HepG2 (cell line): ENCODE data around the gene PIGN. TPM values are rescaled to one million over a fixed set of nuclear protein-coding genes. Genes with fewer than 3 reads are reported as not detected.

Experiments used
- ATRX ChIP-seq: sonication (generic); formaldehyde crosslinking; IDR thresholded peaks from 2 replicates; pipeline ENCODE4 v1.4.0; 2020; ENCODE audit warnings: missing genetic modification reagents, borderline replicate concordance
- E2F1 ChIP-seq: sonication (generic); formaldehyde crosslinking; IDR thresholded peaks from 2 replicates; pipeline ENCODE4 v1.5.0; 2020; ENCODE audit warnings: missing genetic modification reagents
- ELF1 ChIP-seq: sonication (generic); formaldehyde crosslinking; IDR thresholded peaks from 2 replicates; pipeline ENCODE4 v1.4.0; 2020; ENCODE audit warnings: missing genetic modification reagents
- FOXM1 ChIP-seq: sonication (generic); formaldehyde crosslinking; IDR thresholded peaks from 2 replicates; pipeline ENCODE4 v1.5.0; 2020; ENCODE audit warnings: missing genetic modification reagents
- MBD4 ChIP-seq: IDR thresholded peaks from 2 replicates; pipeline ENCODE4 v1.6.1; 2012; ENCODE audit warnings: low read length, inconsistent platforms, borderline replicate concordance
- NAIF1 ChIP-seq: sonication (generic); formaldehyde crosslinking; IDR thresholded peaks from 2 replicates; pipeline ENCODE4 v1.5.0; 2020; ENCODE audit warnings: mild to moderate bottlenecking, missing genetic modification reagents, borderline replicate concordance
- NFYC ChIP-seq: IDR thresholded peaks from 2 replicates; pipeline ENCODE4 v1.6.1; 2016; ENCODE audit warnings: missing genetic modification reagents, missing compliant biosample characterization
- RBAK ChIP-seq: sonication (generic); formaldehyde crosslinking; IDR thresholded peaks from 2 replicates; pipeline ENCODE4 v1.5.1; 2020; ENCODE audit warnings: mild to moderate bottlenecking, missing genetic modification reagents
- RERE ChIP-seq: IDR thresholded peaks from 2 replicates; pipeline ENCODE4 v1.6.1; 2016; ENCODE audit warnings: low read depth, missing genetic modification reagents, missing compliant biosample characterization
- TFDP2 ChIP-seq: sonication (generic); formaldehyde crosslinking; IDR thresholded peaks from 2 replicates; pipeline ENCODE4 v1.4.0; 2020; ENCODE audit warnings: missing genetic modification reagents
- THYN1 ChIP-seq: sonication (generic); formaldehyde crosslinking; IDR thresholded peaks from 2 replicates; pipeline ENCODE4 v1.8.1; 2023; ENCODE audit warnings: low read depth, mild to moderate bottlenecking, moderate library complexity, missing genetic modification reagents, borderline replicate concordance
- TOE1 ChIP-seq: sonication (generic); formaldehyde crosslinking; IDR thresholded peaks from 2 replicates; pipeline ENCODE4 v1.4.0; 2020; ENCODE audit warnings: mild to moderate bottlenecking, missing genetic modification reagents
- ZC3H13 ChIP-seq: sonication (generic); formaldehyde crosslinking; IDR thresholded peaks from 2 replicates; pipeline ENCODE4 v1.8.1; 2023; ENCODE audit warnings: mild to moderate bottlenecking, missing genetic modification reagents, moderate library complexity
- ZGPAT ChIP-seq: IDR thresholded peaks from 2 replicates; pipeline ENCODE4 v1.6.1; 2016; ENCODE audit warnings: mild to moderate bottlenecking
- ZNF160 ChIP-seq: sonication (generic); formaldehyde crosslinking; IDR thresholded peaks from 2 replicates; pipeline ENCODE4 v1.8.0; 2022; ENCODE audit warnings: mild to moderate bottlenecking, inconsistent platforms, missing genetic modification reagents
- ZNF24 ChIP-seq: fragments of 450-650 bp; IDR thresholded peaks from 2 replicates; pipeline ENCODE4 v1.6.1; 2017; ENCODE audit warnings: antibody characterized with exemption, mild to moderate bottlenecking
- ZNF256 ChIP-seq: sonication (generic); formaldehyde crosslinking; conservative IDR thresholded peaks from 2 replicates; pipeline ENCODE4 v1.4.0; 2020; ENCODE audit warnings: missing genetic modification reagents
- ZNF691 ChIP-seq: sonication (generic); formaldehyde crosslinking; IDR thresholded peaks from 2 replicates; pipeline ENCODE4 v1.4.0; 2020; ENCODE audit warnings: missing genetic modification reagents, low read depth, mild to moderate bottlenecking, borderline replicate concordance
- ZNF781 ChIP-seq: sonication (generic); formaldehyde crosslinking; IDR thresholded peaks from 2 replicates; pipeline ENCODE4 v1.5.1; 2020; ENCODE audit warnings: borderline replicate concordance, mild to moderate bottlenecking, missing genetic modification reagents; ENCODE audit errors: not compliant biosample characterization
- ZNF790 ChIP-seq: sonication (generic); formaldehyde crosslinking; IDR thresholded peaks from 2 replicates; pipeline ENCODE4 v1.8.0; 2022; ENCODE audit warnings: missing genetic modification reagents, mild to moderate bottlenecking, borderline replicate concordance
- polyA plus RNA-seq, 8 experiments: library from polyadenylated mRNA; depleted of rRNA in 3 of 8; stranded (reverse) in 7 of 8; unstranded in 1 of 8; fragments of >200 nt; fragmentation: Illumina TruSeq in 4 of 8; extraction: Trizol in 4 of 8; gene quantifications; 2 replicates each; pipeline versions ENCODE4 v1.2.1 to v1.2.3, GENCODE V29; 2011 to 2016; ENCODE audit warnings: low read depth in 4 of 8, missing spikeins in 1 of 8, mixed read lengths in 1 of 8; ENCODE audit not compliant: insufficient read depth in 1 of 8
- total RNA-seq, 5 experiments: library from RNA; depleted of rRNA; stranded (reverse); fragments of >200 nt; fragmentation: Illumina TruSeq; extraction: Trizol; gene quantifications; 2 replicates each; pipeline ENCODE4 v1.2.3, GENCODE V29; 2016; ENCODE audit warnings: low read depth in 1 of 5

Gene PIGN
- total and polyA plus RNA-seq, 2 of the 13 experiments (the other 11 are each of a cell fraction or from before 2014, with no cell fraction given) = 15.5 to 33.6 TPM

GRCh38 chr18:62186774-62187542 lies at the start of gene PIGN, which contains the start of gene RELCH (continued):
- TF ChIP-seq TFDP2 (CRISPR knock-in tag) (peak; percentile 88), ATRX (CRISPR knock-in tag) (no peak), RBAK (CRISPR knock-in tag) (no peak), THYN1 (CRISPR knock-in tag) (no peak), TOE1 (CRISPR knock-in tag) (no peak), FOXM1 (no peak), ZNF256 (CRISPR knock-in tag) (no peak), ZC3H13 (CRISPR knock-in tag) (no peak), E2F1 (CRISPR knock-in tag) (peak; percentile 36; the same call in 1 of the 2 replicates), RERE (CRISPR knock-in tag) (no peak), ZNF24 (no peak), NAIF1 (CRISPR knock-in tag) (0 out of 2 replicates have a peak, but pooled peaks have one; percentile 32), ZNF781 (CRISPR knock-in tag) (no peak), ZNF790 (CRISPR knock-in tag) (no peak), MBD4 (no peak), ZNF691 (CRISPR knock-in tag) (peak; percentile 7; the same call in 1 of the 2 replicates), NFYC (CRISPR knock-in tag) (peak; percentile 87), ZNF160 (CRISPR knock-in tag) (no peak), ZGPAT (CRISPR knock-in tag) (no peak), ELF1 (CRISPR knock-in tag) (peak; percentile 85)
